Naive thymus-derived CD4-positive, alpha-beta T cell (primary cell): ENCODE data around the gene VSTM4. TPM values are rescaled to one million over a fixed set of nuclear protein-coding genes. Genes with fewer than 3 reads are reported as not detected.

Source experiments
- ATAC-seq: fragments of 150-1000 bp; cut with Tn5 transposase; 2 replicates; pipeline ENCODE4 v1.10.0; 2021; ENCODE audit warnings: mild to moderate bottlenecking, moderate library complexity
- CTCF ChIA-PET: fragments of 350-600 bp; sonication (Branson Sonifier 250); formaldehyde crosslinking; loops from one replicate; lab custom pipeline; 2021; ENCODE audit warnings: antibody characterized with exemption; lab: Charles Lee
- POLR2A ChIA-PET: fragments of 350-600 bp; sonication (Branson Sonifier 250); formaldehyde crosslinking; loops from one replicate; lab custom pipeline; 2021; ENCODE audit warnings: antibody characterized with exemption, inconsistent platforms; lab: Charles Lee
- DNase-seq, 9 donors: peaks; one replicate each; pipeline versions ENCODE4 v3.0.0 to v3.0.0-alpha.2; 2020 to 2022; ENCODE audit warnings: mixed read lengths in 1 of 9
- H3K27ac ChIP-seq: one replicate; pipeline ENCODE4 v1.7.0; 2013; ENCODE audit warnings: mild to moderate bottlenecking, low read depth, low read length, moderate library complexity
- H3K27me3 ChIP-seq, 2 donors: one replicate each; pipeline ENCODE4 v1.7.0; 2013; ENCODE audit warnings: low read length in 2 of 2, mild to moderate bottlenecking in 2 of 2, moderate library complexity in 2 of 2; ENCODE audit not compliant: control insufficient read depth in 2 of 2, insufficient read depth in 2 of 2
- H3K36me3 ChIP-seq, 3 experiments: 1 replicate in 2 of 3; 2 replicates in 1 of 3; pipeline ENCODE4 v1.7.0; 2013; ENCODE audit warnings: low read length in 3 of 3, mild to moderate bottlenecking in 3 of 3, moderate library complexity in 1 of 3; ENCODE audit not compliant: insufficient read depth in 3 of 3, control insufficient read depth in 2 of 3
- H3K4me1 ChIP-seq, 2 donors: one replicate each; pipeline ENCODE4 v1.7.0; 2013; ENCODE audit warnings: low read length in 2 of 2, mild to moderate bottlenecking in 2 of 2, moderate library complexity in 1 of 2; ENCODE audit not compliant: control insufficient read depth in 2 of 2, insufficient read depth in 2 of 2
- H3K4me3 ChIP-seq: 2 replicates; pipeline ENCODE4 v1.7.0; 2013; ENCODE audit warnings: mild to moderate bottlenecking, low read length
- H3K9me3 ChIP-seq, 3 experiments: 1 replicate in 2 of 3; 2 replicates in 1 of 3; pipeline ENCODE4 v1.7.0; 2013; ENCODE audit warnings: low read length in 3 of 3; ENCODE audit not compliant: control insufficient read depth in 2 of 3
- H3K27ac Mint-ChIP-seq, 9 donors: one replicate each; pipeline ENCODE4 v1.8.0; 2020 to 2022; ENCODE audit warnings: mixed read lengths in 9 of 9, mild to moderate bottlenecking in 8 of 9, moderate library complexity in 5 of 9, inconsistent platforms in 2 of 9
- H3K27me3 Mint-ChIP-seq, 5 donors: one replicate each; pipeline ENCODE4 v1.8.0; 2021 to 2022; ENCODE audit warnings: mixed read lengths in 5 of 5, mild to moderate bottlenecking in 1 of 5
- H3K36me3 Mint-ChIP-seq, 5 donors: one replicate each; pipeline ENCODE4 v1.8.0; 2020 to 2022; ENCODE audit warnings: mixed read lengths in 5 of 5, mild to moderate bottlenecking in 3 of 5, inconsistent platforms in 1 of 5
- H3K4me1 Mint-ChIP-seq, 7 donors: one replicate each; pipeline ENCODE4 v1.8.0; 2020 to 2022; ENCODE audit warnings: mixed read lengths in 7 of 7, mild to moderate bottlenecking in 3 of 7, inconsistent platforms in 1 of 7
- H3K4me3 Mint-ChIP-seq, 10 donors: one replicate each; pipeline ENCODE4 v1.8.0; 2020 to 2022; ENCODE audit warnings: mild to moderate bottlenecking in 10 of 10, mixed read lengths in 10 of 10, moderate library complexity in 6 of 10, inconsistent platforms in 2 of 10
- H3K9me3 Mint-ChIP-seq, 11 donors: one replicate each; pipeline ENCODE4 v1.8.0; 2020 to 2022; ENCODE audit warnings: mixed read lengths in 11 of 11, mild to moderate bottlenecking in 4 of 11, inconsistent platforms in 1 of 11, moderate library complexity in 1 of 11
- intact Hi-C, 2 donors: fragments of 100-400 bp; cut with micrococcal nuclease; formaldehyde crosslinking; loops; one replicate each; pipeline ENCODE4 v1.15.1; 2023
- polyA plus RNA-seq, 2 donors: library from polyadenylated mRNA; unstranded; fragments of 300-500 nt; fragmentation: Illumina TruSeq; gene quantifications; one replicate each; pipeline ENCODE4 v1.2.3, GENCODE V29; 2021
- total RNA-seq, 6 experiments: library from RNA in 5 of 6; stranded (reverse) in 5 of 6; gene quantifications; 1 replicate in 5 of 6; 2 replicates in 1 of 6; pipeline ENCODE4 v1.2.3 and lab custom pipeline; 2021 to 2026

Gene VSTM4
- total and polyA plus RNA-seq, 7 experiments from 2014 or later, result 0.12 TPM; not detected in 6

DNA sequence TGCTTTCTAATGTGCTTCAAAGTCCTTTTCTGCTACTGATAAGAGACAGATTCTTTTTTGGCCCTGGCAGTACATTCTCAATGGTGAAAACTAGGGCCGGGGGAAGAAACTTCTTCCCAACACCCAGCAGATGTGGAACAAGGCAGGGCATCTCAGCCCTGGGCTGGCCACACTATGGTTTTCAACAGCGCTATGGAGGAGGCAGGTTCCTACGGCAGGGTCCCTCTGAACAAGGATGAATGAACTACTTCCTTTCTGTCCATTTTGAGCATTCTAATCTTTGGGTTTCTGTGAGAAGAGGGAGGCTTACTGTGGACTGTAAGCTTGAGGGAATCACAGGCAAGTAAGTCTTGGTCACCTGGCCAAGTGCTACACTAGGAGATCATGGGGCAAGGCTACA lies 78.7 kb downstream of the VSTM4 start:
- Histone ChIP-seq H3K4me3 (no peak overlapping the region), H3K36me3 (no peaks in the 10 kb centered on the region), H3K27me3 (no peaks in the 10 kb centered on the region), H3K9me3 (no peaks in the 10 kb centered on the region), H3K4me1 (no peaks in the 10 kb centered on the region), H3K27ac (no peak overlapping the region)
- Mint-ChIP-seq H3K4me1 (no peaks in the 10 kb centered on the region), H3K27ac (no peak overlapping the region), H3K9me3 (peaks cover 0 to 2% (median 0%) of the 10 kb centered on the region in 11 donors), H3K4me3 (no peak overlapping the region), H3K36me3 (no peaks in the 10 kb centered on the region), H3K27me3 (peaks cover 0 to 2% (median 0%) of the 10 kb centered on the region in 5 donors)
- intact Hi-C loops, result no loop called here
- no peak for ATAC-seq
- ChIA-PET POLR2A (no interaction called here), CTCF (no interaction called here)
- DNase-seq, result no peak

DNA sequence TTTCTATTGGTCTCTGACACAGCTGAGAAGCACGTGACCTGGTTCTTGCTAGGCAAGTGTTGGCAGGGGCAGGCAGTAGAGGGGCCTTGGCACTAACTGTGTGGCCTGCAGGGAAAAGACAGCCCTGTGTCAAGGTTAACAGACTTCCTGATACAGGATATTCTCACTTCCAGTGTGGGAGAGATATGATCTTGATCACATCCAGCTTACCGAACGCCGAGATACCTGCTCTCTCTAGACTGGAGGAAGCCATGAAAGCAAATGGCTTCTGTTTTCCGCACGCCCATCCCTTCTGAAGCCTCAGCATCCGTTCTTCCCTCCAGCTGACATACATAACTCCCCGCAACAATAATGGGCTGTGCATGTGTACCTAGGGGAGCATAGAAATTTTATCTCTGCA lies 79.4 kb downstream of the VSTM4 start:
- H3K36me3 Mint-ChIP-seq, result no peaks in the 10 kb centered on the region
- no peaks in the 10 kb centered on the region for H3K27me3 Mint-ChIP-seq
- H3K27ac Mint-ChIP-seq, result no peak overlapping the region
- Histone ChIP-seq H3K4me1 (no peaks in the 10 kb centered on the region), H3K27me3 (no peaks in the 10 kb centered on the region), H3K36me3 (no peaks in the 10 kb centered on the region), H3K9me3 (no peaks in the 10 kb centered on the region), H3K27ac (no peak overlapping the region), H3K4me3 (no peak overlapping the region)
- ChIA-PET POLR2A (no interaction called here), CTCF (no interaction called here)
- ATAC-seq (no peak), DNase-seq (no peak)
- intact Hi-C loops, result no loop called here
- H3K4me3 Mint-ChIP-seq, result no peak overlapping the region
- peaks cover 0 to 2% (median 0%) of the 10 kb centered on the region in 11 donors for H3K9me3 Mint-ChIP-seq
- H3K4me1 Mint-ChIP-seq, result no peaks in the 10 kb centered on the region

DNA sequence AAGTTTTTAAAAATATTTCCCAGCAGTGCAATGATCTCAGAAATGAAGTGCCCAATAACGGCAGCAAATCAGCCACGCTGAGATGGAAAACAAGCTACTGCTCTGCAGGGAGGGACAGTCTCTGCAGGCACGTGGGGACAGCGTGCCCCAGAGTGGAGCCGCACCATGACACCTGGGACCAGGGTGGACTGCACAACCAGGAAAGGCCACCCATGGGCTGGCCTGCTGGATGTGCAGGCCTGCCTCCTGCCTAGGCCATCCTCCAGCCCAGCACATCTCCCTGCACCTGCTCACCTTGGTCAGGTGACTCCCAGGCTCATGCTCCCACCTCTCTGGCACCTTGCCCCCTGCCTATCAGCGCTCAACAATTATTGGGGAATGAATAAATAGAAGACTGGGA lies 80.4 kb downstream of the VSTM4 start:
- POLR2A ChIA-PET, result no interaction called here
- CTCF ChIA-PET, result interaction anchor here (0.6 kb wide), 1 partner anchor 65 kb away, joined by 4 read pairs; no protein-coding TSS in a partner anchor
- ATAC-seq, result no peak
- Histone ChIP-seq H3K4me1 (no peaks in the 10 kb centered on the region), H3K4me3 (no peak overlapping the region), H3K27me3 (no peaks in the 10 kb centered on the region), H3K36me3 (no peaks in the 10 kb centered on the region), H3K27ac (no peak overlapping the region), H3K9me3 (no peaks in the 10 kb centered on the region)
- Mint-ChIP-seq H3K4me1 (no peaks in the 10 kb centered on the region), H3K4me3 (no peak overlapping the region), H3K27me3 (no peaks in the 10 kb centered on the region), H3K36me3 (no peaks in the 10 kb centered on the region), H3K9me3 (peaks cover 0 to 2% (median 0%) of the 10 kb centered on the region in 11 donors), H3K27ac (no peak overlapping the region)
- no peak for DNase-seq
- intact Hi-C loops, result no loop called here

DNA sequence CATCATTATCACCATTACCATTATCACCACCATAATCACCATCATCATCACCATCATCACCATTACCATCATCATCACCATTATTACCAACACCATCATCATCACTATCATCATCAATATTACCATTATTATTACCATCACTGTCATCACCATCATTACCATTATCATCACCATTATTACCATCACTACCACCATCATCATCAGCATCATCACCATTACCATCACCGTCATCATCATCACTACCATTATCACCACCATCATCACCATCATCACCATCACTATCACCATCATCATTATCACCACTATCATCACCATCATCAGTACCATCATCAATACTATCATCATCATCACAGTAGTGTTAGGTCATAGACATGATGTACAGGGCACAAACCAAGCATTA lies 81.4 kb downstream of the VSTM4 start:
- Mint-ChIP-seq H3K27me3 (peaks cover 0 to 1% (median 0%) of the 10 kb centered on the region in 5 donors), H3K4me1 (no peaks in the 10 kb centered on the region), H3K36me3 (no peaks in the 10 kb centered on the region), H3K4me3 (no peak overlapping the region), H3K27ac (no peak overlapping the region), H3K9me3 (peaks cover 0 to under 1% (median 0%) of the 10 kb centered on the region in 11 donors)
- ATAC-seq (no peak), DNase-seq (no peak)
- intact Hi-C loops, result no loop called here
- Histone ChIP-seq H3K27ac (no peak overlapping the region), H3K9me3 (no peaks in the 10 kb centered on the region), H3K36me3 (no peaks in the 10 kb centered on the region), H3K4me3 (no peak overlapping the region), H3K4me1 (no peaks in the 10 kb centered on the region), H3K27me3 (no peaks in the 10 kb centered on the region)
- ChIA-PET CTCF (no interaction called here), POLR2A (no interaction called here)

DNA sequence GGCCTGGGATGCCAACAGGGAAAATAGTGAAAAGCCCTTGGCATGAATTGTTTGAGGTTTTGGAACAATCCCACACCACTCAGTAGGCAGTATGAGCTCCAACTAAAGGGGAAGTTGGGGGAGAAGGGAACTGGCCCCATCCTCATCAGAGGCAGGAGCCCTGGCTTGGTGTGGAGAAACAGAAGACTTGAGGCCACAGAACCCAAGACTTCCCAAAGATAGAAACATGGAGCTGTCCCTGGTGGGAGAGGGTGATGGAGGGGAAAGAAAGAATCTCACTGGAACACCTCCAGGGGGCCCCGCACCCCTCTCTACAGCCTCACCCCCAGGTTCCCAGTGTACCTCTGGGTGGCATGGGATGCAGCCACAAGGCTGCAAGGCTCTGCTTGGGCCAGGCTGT lies 85.7 kb downstream of the VSTM4 start:
- no peaks in the 10 kb centered on the region for H3K4me1 ChIP-seq
- H3K4me1 Mint-ChIP-seq, result no peaks in the 10 kb centered on the region
- no peak overlapping the region for H3K27ac Mint-ChIP-seq
- no peaks in the 10 kb centered on the region for H3K27me3 ChIP-seq
- intact Hi-C loops, result no loop called here
- H3K4me3 ChIP-seq, result no peak overlapping the region
- no peaks in the 10 kb centered on the region for H3K36me3 ChIP-seq
- POLR2A ChIA-PET, result no interaction called here
- no peak overlapping the region for H3K4me3 Mint-ChIP-seq
- no peaks in the 10 kb centered on the region for H3K36me3 Mint-ChIP-seq
- H3K9me3 ChIP-seq, result no peaks in the 10 kb centered on the region
- H3K27ac ChIP-seq, result no peak overlapping the region
- peaks cover 0 to 9% (median 4%) of the 10 kb centered on the region in 5 donors for H3K27me3 Mint-ChIP-seq
- CTCF ChIA-PET, result no interaction called here
- DNase-seq (no peak), ATAC-seq (no peak)
- H3K9me3 Mint-ChIP-seq, result no peaks in the 10 kb centered on the region

DNA sequence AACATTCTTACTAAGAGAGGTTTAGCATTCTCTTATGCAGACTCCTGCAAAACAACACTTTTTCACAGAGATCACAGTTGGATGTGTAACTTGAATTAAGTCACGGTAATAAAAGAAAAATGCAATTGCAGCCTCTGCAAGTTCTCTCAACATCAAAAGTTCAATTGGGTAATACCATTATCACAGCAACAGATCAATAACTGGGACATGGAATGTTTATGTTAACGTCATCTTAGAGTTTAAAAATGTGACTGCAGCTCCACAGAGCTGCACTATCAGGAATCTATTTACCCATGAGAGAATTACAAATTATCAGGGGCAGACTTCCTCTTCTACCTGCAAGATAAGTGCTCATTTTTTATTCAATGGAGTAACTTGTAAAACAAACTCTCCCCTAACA lies 86.7 kb downstream of the VSTM4 start:
- Histone ChIP-seq H3K27me3 (no peaks in the 10 kb centered on the region), H3K9me3 (no peaks in the 10 kb centered on the region), H3K4me1 (no peaks in the 10 kb centered on the region), H3K27ac (no peak overlapping the region), H3K4me3 (no peak overlapping the region), H3K36me3 (no peaks in the 10 kb centered on the region)
- ChIA-PET POLR2A (no interaction called here), CTCF (no interaction called here)
- DNase-seq, result no peak
- no peak overlapping the region for H3K27ac Mint-ChIP-seq
- H3K27me3 Mint-ChIP-seq, result peaks cover 0 to 9% (median 4%) of the 10 kb centered on the region in 5 donors
- no peaks in the 10 kb centered on the region for H3K36me3 Mint-ChIP-seq
- ATAC-seq, result no peak
- no peaks in the 10 kb centered on the region for H3K9me3 Mint-ChIP-seq
- intact Hi-C loops, result no loop called here
- H3K4me3 Mint-ChIP-seq, result no peak overlapping the region
- H3K4me1 Mint-ChIP-seq, result no peaks in the 10 kb centered on the region

DNA sequence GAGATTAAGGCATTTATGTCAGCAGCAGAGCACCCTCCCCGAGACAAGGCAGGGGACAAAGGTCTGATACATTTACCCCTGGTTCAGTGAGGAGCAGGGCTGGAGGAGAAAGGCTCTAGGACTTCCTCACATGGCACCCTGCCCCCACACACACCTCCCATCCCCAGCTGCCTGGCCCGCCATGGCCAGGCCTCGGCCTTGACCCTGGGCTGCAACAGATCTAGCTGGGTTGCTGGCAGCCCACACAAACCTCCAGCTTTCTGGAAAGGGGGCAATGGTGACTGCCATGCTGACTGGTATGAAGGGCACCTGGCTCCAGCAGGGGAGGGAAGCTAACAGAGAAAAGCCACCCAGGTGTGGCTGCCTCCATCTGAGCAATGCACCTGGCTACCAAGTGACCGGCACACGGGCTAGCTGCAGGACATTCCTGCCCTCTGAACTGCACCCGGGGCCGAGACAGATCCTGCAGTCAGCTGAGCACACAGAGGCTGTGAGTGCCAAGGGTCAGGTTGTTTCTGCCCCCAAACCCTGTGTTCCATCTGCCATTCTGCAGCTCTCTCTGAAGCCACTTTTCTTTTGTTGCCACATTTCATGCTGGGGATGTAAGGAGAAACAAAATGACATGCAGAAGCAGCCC lies 89.9 kb downstream of the VSTM4 start:
- H3K4me3 Mint-ChIP-seq, result no peak overlapping the region
- Histone ChIP-seq H3K4me1 (no peaks in the 10 kb centered on the region), H3K36me3 (no peaks in the 10 kb centered on the region), H3K4me3 (no peak overlapping the region), H3K27ac (no peak overlapping the region), H3K9me3 (no peaks in the 10 kb centered on the region), H3K27me3 (no peaks in the 10 kb centered on the region)
- H3K36me3 Mint-ChIP-seq, result no peaks in the 10 kb centered on the region
- ChIA-PET POLR2A (no interaction called here), CTCF (no interaction called here)
- no peak overlapping the region for H3K27ac Mint-ChIP-seq
- no peaks in the 10 kb centered on the region for H3K4me1 Mint-ChIP-seq
- H3K9me3 Mint-ChIP-seq, result peaks cover 0 to under 1% (median 0%) of the 10 kb centered on the region in 11 donors
- intact Hi-C loops, result no loop called here
- no peak for ATAC-seq
- peaks cover 2 to 13% (median 6%) of the 10 kb centered on the region in 5 donors for H3K27me3 Mint-ChIP-seq
- no peak for DNase-seq
